Activated CD4-positive, alpha-beta T cell treated with anti-CD3 and anti-CD28 coated beads, Interleukin-2, amount 50 U/mL, for 1 hour (primary cell): ENCODE measurements around the gene RTBDN.
A peak's percentile ranks its signal among the peaks of the same experiment; 100 is the strongest.

ENCODE experiments used
- DNase-seq: peaks from one replicate; pipeline ENCODE4 v3.0.0-alpha.2; 2020

RTBDN gene

DNA sequence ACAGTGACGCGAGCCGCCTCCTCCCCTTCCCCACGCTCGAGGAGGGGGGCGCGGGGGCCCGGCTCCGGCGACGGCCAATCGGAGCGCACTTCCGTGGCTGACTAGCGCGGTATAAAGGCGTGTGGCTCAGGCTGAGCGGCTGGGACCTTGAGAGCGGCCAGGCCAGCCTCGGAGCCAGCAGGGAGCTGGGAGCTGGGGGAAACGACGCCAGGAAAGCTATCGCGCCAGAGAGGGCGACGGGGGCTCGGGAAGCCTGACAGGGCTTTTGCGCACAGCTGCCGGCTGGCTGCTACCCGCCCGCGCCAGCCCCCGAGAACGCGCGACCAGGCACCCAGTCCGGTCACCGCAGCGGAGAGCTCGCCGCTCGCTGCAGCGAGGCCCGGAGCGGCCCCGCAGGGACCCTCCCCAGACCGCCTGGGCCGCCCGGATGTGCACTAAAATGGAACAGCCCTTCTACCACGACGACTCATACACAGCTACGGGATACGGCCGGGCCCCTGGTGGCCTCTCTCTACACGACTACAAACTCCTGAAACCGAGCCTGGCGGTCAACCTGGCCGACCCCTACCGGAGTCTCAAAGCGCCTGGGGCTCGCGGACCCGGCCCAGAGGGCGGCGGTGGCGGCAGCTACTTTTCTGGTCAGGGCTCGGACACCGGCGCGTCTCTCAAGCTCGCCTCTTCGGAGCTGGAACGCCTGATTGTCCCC, 42.9 kb downstream of the RTBDN start, which contains the start of gene JUNB:
Gene JUNB, plus strand, starts transcription at position 142 of the 706 bp plus-strand sequence. Its CDS starts 286 bp downstream, at position 428.
- DNase-seq = peak; percentile 97

DNA sequence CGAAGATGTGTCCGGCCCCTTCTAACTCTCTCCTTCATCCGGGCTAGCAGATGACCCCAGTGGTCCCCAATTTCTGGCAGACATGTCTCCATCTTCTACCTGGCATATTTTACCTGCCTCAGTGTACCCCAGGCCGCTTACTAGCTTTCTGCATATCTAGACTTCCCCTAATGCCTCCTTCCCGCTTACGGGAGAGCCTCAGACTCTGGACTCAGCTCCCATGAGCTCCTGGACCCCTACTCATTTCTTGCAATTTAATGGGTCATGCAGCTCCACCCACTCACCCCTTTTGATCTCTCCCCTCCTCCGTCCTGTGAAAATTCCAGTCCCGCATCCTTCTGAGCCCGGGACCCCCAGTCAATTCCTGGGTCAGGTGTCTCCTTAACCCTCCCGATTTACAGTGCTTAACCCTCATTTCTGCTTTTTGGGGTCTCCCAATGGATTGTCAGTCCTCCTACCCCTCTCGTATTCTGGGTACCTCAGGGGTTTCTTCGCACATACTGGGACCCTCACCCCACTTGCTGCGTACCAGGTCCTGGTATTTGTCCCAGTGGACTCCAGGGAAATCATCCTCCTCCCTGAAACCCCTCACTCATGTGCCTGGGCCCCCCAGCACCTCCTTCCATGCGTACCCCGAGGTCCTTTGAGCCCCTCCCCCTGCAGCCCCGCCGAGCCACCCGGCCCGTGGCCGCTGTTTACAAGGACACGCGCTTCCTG, 43.6 kb downstream of the RTBDN start:
- DNase-seq = no peak

DNA sequence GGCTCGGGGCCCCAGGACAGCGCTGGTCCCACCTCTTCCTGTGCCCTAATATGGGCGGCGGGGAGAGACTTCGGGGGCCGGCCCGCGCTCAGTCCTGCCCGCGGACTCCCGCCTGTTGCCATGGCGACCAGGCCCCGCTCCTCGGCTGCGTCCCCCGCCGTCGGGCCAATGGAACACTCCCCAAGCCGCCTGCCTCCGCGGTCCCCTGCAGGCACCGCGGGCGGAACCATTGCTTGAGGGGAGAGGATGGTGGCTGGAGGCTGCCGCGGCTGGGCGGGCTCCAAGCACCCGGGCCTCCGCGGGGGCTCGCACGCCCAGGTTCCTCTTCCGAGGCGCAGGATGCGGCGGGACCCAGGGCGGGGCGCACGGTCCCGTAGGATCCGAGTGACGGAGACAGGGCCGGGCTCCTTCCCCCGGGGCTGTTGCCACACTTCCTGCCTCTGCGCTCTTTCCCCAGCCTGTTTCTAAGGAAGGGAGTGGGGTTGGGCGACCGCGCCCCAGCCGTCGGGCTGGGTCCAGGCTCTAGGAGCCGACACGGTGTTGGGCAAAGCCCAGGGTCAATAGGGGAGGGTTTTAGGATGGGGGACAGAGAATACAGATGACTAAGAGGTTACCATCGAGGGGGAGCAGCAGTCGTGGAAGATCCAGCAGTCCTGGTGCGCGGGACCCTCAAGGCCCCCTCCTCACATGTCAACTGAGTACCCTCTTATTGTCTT, 44.3 kb downstream of the RTBDN start:
- peak; percentile 88 for DNase-seq

DNA sequence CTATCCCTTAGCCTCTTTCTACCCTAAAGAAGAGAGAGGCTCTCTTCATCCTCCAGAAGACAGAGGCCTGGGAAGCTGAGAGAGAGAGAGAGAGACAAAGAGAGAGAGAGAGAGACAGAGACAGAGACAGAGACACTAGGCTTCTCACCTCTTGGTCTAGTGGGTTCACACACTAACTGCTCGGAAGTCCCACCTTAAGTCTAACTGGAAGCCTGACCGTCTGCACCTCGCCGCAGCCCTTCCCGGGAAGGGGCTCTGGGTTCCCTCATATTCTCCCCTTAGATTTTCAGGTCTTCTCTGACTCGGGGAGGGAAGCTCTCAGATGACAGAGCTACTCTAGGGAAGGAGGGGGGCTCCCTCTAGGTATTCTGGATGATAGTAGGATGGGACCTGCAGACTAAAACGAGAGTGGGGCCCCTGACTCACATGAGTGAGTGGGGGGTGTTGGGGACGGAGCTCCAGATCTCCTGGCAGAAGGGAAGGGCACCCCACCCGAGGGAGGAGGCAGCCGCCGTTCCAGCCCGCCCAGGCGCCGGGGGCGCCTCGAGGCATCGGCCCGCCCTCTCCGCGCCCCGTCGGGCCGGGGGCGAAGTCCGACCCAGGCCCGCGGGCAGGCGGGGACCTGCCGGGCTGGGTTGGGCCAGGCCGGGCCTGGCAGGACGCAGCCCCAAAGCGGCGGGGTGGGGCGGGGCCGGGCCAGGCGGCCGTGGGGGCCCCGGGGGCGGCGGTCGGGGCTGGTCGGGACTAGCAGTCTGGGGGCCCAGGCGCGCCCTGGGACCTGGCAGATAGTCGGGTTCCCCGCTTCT, 45.1 kb downstream of the RTBDN start:
- DNase-seq = no peak

DNA sequence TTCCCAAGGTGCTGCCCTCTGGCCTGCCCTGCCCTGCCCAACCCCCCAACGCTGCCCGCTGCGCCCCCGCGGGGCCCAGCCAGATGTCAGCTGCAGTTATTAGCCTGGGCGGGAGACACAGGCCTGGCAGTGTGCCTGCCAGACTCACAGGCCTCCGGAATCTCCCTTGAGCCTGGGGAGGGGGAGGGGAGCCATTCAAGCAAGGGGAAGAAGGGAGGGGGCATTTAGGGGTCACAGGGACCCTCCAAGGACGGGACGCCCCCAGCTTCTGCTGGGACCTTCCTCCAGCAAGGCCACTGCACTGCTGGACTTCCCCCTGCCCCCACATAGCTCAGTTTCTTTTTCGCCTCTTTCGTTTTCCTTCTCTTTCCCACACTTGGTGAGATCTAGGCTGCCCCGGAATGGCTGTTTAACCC, 45.7 kb downstream of the RTBDN start:
- DNase-seq = peak; percentile 37

DNA sequence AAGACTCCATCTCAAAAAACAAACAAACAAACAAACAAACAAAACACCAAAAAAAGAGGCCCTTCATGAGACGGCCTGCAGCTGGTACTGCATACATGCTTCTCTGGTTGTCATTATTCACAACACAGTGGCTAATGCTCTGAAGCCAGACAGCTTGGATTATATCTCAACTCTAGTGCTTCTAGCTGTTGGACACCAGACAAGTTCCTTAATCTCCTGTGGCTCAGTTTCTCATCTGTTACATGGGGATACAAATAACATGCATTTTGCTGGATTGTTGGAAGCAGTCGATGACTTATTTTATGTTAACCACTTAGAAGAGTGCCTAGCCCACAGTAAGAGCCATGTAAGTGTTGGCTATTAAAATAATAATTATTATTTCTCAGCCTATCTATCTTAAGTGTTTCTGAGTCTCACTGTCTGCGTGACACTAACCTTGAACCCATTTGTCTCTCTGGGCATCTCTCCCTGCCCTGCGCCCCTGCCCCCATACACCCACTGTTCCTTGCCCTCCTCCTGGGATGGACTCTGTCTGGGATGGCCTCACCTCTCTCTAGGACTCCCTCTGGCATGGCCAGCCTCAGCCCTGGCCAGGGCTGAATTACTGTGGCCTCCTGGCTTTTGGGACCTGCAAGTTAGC, 46.2 kb downstream of the RTBDN start:
- no peak for DNase-seq

DNA sequence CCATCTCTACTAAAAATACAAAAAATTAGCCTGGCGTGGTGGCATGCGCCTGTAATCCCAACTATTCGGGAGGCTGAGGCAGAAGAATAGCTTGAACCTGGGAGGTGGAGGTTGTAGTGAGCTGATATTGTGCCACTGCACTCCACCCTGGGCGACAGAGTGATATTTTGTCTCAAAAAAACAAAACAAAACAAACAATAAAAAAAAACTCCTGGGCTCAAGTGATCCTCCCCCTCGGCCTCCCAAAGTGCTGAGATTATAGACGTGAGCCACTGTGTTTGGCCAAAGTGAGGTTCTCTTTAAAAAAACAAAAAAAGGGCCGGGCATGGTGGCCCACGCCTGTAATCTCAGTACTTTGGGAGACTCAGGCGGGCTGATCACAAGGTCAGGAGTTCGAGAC, 46.9 kb downstream of the RTBDN start:
- DNase-seq = no peak

DNA sequence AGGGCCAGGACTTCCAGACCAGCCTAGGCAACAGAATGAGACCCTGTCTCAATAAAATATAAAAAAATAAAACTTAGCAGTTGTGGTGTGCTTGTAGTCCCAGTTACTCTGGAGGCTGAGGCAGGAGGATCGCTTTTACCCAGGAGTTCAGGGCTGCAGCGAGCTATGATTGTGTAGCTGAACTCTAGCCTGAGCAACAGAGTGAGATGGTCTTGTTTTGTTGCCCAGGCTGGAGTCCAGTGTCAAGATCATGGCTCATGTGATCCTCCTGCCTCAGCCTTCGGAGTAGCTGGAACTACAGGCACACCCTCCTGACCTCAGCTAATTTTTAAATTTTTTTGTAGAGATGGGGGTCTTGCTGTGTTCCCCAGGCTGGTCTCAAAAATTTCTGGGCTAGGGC, 47.4 kb downstream of the RTBDN start:
- no peak for DNase-seq

DNA sequence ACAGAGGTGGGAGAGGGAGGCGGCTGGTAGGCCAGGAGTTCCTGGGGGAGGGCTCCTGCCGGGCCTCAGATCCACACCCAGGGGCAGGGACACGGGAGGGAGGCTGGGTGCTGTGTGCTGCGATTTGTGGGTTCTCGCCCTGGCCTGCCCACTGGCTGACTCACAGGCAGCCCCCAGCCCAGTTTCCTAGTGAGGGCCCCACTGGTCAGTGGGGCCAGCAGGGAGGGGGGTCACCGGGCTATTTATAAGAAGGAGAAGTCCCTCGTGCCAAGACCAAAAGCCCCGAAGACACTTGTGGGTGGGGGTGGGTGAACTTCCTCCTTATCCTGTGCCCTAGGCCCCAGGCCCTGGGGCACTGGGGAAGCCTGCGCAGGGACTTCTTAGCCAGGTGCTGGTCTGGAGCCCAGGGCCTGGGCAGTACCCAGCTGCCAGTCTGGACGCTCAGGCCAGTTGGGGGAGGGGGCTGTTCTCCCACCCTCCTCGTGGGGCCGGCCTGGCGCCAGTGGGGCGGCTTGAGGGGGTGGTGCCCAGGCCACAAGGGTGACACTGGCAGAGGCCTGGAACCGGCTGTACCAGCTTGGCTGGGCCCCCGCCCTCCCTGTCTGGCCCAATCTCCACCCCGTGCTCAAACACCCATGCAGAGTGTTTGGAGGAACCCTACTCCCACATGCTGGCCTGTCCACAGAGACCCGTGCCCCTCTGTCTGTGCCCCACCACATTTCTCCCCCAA, 48.1 kb downstream of the RTBDN start:
- DNase-seq = no peak

DNA sequence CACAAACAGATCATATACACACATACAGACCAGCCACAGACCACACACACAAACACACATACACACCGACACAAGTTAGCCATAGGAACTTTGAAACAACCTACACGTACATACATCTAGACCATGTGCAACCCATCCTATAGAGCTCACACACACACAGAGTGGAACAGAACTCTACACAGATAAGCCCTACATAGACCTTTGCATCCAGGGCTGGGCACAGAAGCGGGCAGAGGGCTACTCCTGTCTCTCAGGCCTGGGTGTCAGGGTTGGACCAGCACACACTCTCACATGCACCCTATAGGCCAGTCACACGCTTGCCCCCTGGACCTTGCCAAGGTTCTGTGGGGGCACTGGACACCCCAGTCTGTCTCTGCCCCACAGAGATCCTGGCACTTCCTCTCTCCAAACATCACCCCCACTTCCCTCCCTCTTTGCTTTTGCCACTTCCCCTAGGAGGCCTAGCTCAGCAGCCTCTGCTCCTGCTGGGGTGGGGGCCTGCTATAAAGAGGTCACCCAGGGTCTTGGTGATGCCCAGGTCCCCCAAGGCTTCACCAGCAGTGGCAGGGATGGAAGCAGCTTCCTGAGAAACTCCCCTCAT, 48.8 kb downstream of the RTBDN start:
- DNase-seq = no peak

DNA sequence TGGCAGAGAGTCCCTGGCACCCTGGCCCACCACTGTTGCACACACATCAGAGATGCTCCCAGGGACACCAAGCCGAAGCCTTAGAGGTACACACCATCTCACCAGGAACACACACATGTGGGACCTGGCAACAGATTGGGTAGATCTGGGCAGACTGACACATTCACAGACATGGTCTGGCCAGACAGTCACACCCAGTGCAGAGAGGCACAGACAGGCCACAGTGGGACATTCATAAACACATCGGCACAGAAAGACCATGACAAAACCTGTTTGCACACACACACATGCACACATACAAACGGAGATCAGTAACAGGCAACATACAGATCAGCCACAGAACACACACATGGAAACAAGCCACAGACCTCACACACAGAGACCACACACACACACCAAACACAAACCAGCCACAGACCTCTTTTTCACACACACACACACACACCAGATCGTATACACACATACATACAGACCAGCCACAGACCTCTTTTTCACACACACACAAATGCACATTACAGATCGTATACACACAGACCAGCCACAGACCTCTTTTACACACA, 49.4 kb downstream of the RTBDN start:
- DNase-seq = peak; percentile 24

DNA sequence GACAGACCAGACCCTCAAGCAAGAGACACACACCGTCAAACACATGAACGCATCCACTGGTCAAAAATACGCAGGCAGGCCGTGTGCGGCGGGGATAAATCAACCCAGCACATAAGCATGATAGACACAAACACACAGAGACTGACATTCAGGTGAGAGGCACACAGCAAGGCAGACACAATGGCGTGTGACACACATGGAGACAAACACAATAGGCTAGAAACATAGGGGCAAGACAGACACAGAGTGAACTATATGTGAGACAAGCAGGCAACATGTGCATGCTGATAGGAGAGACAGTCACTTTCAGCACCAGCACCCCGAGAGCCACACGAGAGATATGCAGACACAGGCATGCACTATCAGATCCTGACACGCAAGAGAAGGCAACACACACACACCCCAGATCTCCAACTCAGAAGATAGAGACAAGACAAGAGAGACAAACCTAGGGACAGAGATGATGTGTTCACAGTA, 49.9 kb downstream of the RTBDN start:
- peak; percentile 29 for DNase-seq

DNA sequence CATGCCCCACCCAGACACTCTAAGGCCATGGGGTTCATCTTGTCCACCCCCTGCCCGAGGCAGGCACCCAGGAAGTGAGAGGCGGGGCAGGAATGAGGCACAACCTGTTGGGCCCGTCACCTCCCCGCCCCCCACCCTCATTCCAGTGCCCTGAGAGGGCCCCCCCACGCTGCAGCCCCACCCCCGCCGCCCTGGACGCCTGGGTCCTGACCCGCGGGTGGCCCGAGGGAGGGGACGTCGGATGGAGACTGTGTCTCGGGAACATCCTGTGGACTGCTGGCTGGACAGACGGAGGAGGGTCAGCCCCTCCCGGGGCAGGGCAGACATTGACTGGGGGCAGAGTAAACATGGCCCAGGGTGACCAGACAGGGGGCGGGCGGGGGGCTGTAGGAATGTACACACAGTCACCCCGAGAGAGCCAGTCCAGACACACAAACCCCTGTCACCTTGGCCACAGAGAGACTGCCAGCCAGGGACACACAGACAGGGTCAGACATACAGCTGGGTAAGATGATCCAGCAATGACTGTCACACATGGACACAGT, 50.5 kb downstream of the RTBDN start:
- no peak for DNase-seq

DNA sequence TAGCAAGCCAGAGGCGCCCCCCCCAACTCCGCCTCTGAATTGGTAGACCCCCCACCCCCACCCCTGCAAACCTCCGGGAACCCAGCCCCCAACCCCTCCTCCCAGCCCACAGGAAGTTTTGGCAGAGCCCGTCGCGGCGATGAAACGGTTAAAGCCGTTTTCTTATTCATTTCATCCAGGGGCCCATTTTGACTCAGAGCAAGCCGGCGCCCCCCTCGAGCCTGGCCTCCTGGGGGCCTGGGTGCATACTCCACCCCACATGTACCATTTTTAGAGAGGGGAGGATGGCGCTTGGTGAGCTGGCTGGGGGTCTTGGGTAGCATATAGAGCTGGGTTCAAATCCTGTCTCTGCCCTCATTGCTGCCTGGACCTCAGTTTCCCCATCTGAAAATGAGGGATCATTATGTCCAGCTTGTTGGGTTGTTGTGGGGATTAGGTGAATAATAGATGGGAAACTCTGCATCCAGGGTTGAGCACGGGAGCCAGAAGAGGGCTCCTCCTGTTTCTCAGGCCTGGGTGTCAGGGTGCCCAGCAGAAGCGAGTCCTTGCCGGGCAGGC, 51.0 kb downstream of the RTBDN start:
- peak; percentile 29 for DNase-seq

DNA sequence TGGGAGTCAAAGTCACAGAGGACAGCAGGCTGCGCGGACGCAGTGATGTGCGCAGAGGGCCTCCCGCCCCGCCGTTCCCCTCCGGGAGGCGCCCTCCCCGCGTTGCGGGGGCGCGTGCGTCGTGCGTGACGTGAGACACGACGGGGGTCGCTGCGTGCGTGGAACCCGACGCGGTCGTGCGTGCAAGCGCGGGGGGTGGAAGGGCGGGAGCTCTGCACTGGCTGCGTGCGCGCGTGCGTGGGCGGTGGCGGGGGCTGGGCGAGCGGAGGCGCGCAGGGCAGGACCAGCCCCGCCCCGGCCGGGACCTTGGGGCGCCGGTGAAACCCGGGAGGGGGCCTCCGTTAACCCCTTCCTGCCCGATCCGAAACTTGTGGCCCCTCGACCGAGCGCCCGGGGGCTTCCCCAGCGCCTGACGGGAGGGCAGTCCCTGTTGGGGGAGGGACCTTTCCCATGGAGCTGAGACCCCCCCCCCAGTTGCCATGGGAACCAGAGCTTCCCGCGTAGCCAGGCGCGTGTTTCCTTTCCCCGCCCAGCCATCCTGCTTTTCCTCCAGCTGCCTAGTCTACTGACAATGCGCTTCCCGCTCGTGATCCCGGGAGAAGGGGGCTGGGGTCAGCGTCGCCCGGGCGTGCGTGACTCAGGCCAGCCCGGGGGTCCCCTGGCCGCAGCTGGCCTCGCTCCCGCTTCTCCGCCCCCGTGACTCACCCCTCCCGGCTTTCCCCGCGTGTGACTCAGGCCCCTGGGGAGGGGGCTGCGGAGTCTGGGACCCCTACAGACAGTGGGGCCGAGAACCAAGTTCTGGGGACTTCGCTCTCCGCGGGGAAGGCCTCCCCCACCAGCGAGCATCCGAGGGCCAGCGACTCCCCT, 51.7 kb downstream of the RTBDN start:
- peak; percentile 94 for DNase-seq

DNA sequence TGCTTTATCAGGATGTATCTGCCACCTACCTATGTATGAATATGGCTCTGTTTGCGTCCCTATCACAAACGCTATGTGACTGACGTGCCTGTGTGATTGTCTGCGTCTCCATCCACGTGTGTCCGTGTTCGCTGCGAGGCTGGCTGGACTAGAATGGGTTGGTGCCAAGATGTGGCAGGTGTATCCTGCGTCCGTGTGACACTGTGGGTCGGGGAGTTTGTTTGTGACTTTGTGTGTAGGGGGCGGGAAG, 52.3 kb downstream of the RTBDN start:
- no peak for DNase-seq

DNA sequence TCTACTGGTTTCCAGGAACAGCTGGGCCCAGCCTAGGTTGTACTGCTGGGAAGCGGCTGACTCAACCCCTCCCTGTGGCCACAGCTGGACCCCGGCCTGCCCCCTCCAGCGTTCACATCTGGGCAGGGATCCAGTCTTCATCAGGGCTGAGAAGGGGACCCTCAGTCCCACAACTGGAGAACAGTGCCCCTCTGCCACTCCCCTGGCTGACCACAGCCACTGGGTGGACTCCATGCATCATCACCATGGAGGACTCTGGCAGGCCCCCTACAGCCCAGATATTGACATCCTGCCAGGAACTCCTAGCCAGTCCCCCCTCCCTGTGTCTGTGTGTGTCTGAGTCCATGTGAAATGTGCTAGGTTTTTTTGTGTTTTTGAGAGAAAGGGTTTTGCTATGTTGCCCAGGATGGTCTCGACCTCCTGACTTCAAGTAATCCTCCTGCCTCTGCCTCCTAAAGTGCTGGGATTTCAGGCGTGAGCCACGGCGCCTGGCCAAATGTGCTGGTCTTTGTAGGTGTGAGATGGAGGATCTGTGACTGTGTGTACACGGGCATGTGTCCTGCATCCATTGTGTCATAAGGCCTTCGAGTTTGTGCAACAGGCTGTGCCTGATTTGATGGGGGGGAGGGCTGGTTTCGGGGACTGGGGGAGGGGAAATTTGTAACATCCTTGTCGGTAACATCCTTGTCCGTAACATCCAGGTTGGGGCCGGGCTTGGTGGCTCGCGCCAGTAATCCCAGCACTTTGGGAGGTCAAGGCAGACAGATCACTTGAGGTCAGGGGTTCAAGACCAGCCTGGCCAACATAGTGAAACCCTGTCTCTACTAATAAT, 55.0 kb downstream of the RTBDN start:
- DNase-seq = no peak

DNA sequence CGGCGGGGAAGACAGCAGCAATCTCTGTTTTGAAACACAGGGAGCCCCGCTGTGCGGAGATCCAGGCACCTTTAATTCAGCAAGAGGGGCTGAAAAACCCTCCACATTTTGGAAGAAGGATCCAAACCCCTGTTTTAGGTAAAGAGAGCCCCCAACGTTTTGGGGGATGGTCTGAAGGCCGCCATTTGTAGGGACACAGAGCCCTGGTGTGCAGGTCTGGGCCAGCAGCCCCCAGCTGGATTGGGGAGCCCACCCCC, 55.5 kb downstream of the RTBDN start:
- DNase-seq = no peak
